G401 (cell line): ENCODE measurements around the gene TRPM5. TPM values are rescaled to one million over a fixed set of nuclear protein-coding genes. Genes with fewer than 3 reads are reported as not detected.

Experiments
- DNase-seq: peaks from one replicate; pipeline ENCODE4 v3.0.0-alpha.2; 2015; ENCODE audit warnings: low spot score
- in situ Hi-C: cut with HindIII; loops from 2 replicates; pipeline ENCODE4 v1.10.0; 2016; ENCODE audit warnings: low sequenced_read_pairs, mixed read lengths
- total RNA-seq: library from RNA; depleted of rRNA; stranded (reverse); fragments of >200 nt; shearing (Covaris generic); gene quantifications from 2 replicates; pipeline ENCODE4 v1.2.3, GENCODE V29; 2014

The TRPM5 gene
- total RNA-seq, 1 experiment from 2014 or later = not detected

GRCh38 chr11:2459796-2460531 is 15.7 kb upstream of the TRPM5 start:
- in situ Hi-C loops = no loop called here
- DNase-seq = no peak

- in situ Hi-C loops = no loop called here
- DNase-seq = no peak
Observed at GRCh38 chr11:2459016-2459725, 14.9 kb upstream of the TRPM5 start.

- in situ Hi-C loops = no loop called here
- DNase-seq = no peak
Observed at GRCh38 chr11:2458321-2458720, 14.0 kb upstream of the TRPM5 start.

GRCh38 chr11:2453436-2453835 is 9.1 kb upstream of the TRPM5 start:
- in situ Hi-C loops = no loop called here
- no peak for DNase-seq

- in situ Hi-C loops = no loop called here
- DNase-seq = no peak
Observed at GRCh38 chr11:2452321-2453012, 8.2 kb upstream of the TRPM5 start.

GRCh38 chr11:2451916-2452315 is 7.6 kb upstream of the TRPM5 start:
- in situ Hi-C loops = no loop called here
- no peak for DNase-seq

- in situ Hi-C loops = no loop called here
- no peak for DNase-seq
Observed at GRCh38 chr11:2451336-2451735, 7.0 kb upstream of the TRPM5 start.

- no peak for DNase-seq
- in situ Hi-C loops = no loop called here
Observed at GRCh38 chr11:2450321-2451041, 6.2 kb upstream of the TRPM5 start.

GRCh38 chr11:2449548-2450320 is 5.4 kb upstream of the TRPM5 start:
- in situ Hi-C loops = no loop called here
- no peak for DNase-seq

- in situ Hi-C loops = no loop called here
- DNase-seq = no peak
Observed at GRCh38 chr11:2448661-2449547, 4.6 kb upstream of the TRPM5 start.

GRCh38 chr11:2447951-2448650 is 3.8 kb upstream of the TRPM5 start:
- DNase-seq = no peak
- in situ Hi-C loops = no loop called here

GRCh38 chr11:2447253-2447950 is 3.1 kb upstream of the TRPM5 start:
- DNase-seq = no peak
- in situ Hi-C loops = no loop called here

GRCh38 chr11:2446590-2447252 is 2.4 kb upstream of the TRPM5 start:
- DNase-seq = no peak
- in situ Hi-C loops = no loop called here

- DNase-seq = no peak
- in situ Hi-C loops = no loop called here
Observed at GRCh38 chr11:2445746-2446551, 1.6 kb upstream of the TRPM5 start.

- DNase-seq = no peak
- in situ Hi-C loops = no loop called here
Observed at GRCh38 chr11:2444821-2445745, 769 bp upstream of the TRPM5 start, which contains the start of gene KCNQ1. Gene KCNQ1, plus strand, starts transcription at chr11:2445008. Its CDS starts 91 bp downstream, at chr11:2445099.
